HCT116 (cell line): ENCODE data around the gene CPNE5.

Experiments
- CEBPB ChIP-seq: IDR thresholded peaks from 2 replicates; pipeline ENCODE4 v1.6.1; 2012; ENCODE audit warnings: low read depth
- EZH2 ChIP-seq: fragments of 200-600 bp; sonication (generic); IDR thresholded peaks from 2 replicates; pipeline ENCODE4 v1.6.1; 2017; ENCODE audit warnings: antibody characterized with exemption, mixed run types
- EZH2phosphoT487 ChIP-seq: fragments of 200-600 bp; IDR thresholded peaks from 2 replicates; pipeline ENCODE4 v1.6.1; 2018; ENCODE audit warnings: antibody characterized with exemption, borderline replicate concordance
- FOSL1 ChIP-seq: IDR thresholded peaks from 2 replicates; pipeline ENCODE4 v1.6.1; 2012; ENCODE audit warnings: low read depth
- JUND ChIP-seq: IDR thresholded peaks from 2 replicates; pipeline ENCODE4 v1.6.1; 2012
- POLR2A ChIP-seq: IDR thresholded peaks from 2 replicates; pipeline ENCODE4 v1.7.0; 2011; ENCODE audit warnings: borderline replicate concordance; ENCODE audit not compliant: insufficient read depth, insufficient read length; ENCODE audit errors: extremely low read depth
- POLR2AphosphoS5 ChIP-seq: IDR thresholded peaks from 2 replicates; pipeline ENCODE4 v1.6.1; 2011; ENCODE audit warnings: mild to moderate bottlenecking, low read depth, low read length, moderate library complexity
- SP1 ChIP-seq: IDR thresholded peaks from 2 replicates; pipeline ENCODE4 v1.6.1; 2012; ENCODE audit warnings: low read depth
- TF ChIP-seq, protein P1 (sequence below): IDR thresholded peaks from 2 replicates; pipeline ENCODE4 v1.6.1; 2012; ENCODE audit warnings: low read depth
- TF ChIP-seq, protein P2 (sequence below): IDR thresholded peaks from 2 replicates; pipeline ENCODE4 v1.6.1; 2012
- TF ChIP-seq, protein P3 (sequence below), 3 experiments: fragments of 200-600 bp in 1 of 3; sonication (generic) in 1 of 3; IDR thresholded peaks in 2 of 3; conservative IDR thresholded peaks in 1 of 3; 2 replicates each; pipeline ENCODE4 v1.5.1; 2012 to 2017; ENCODE audit warnings: low read depth in 2 of 3, low read length in 2 of 3, antibody characterized with exemption in 1 of 3, borderline replicate concordance in 1 of 3, control low read depth in 1 of 3, mild to moderate bottlenecking in 1 of 3, mixed read lengths in 1 of 3, mixed run types in 1 of 3, moderate library complexity in 1 of 3; ENCODE audit not compliant: insufficient read depth in 1 of 3
- TF ChIP-seq, protein P4 (sequence below): IDR thresholded peaks from 2 replicates; pipeline ENCODE4 v1.6.1; 2011; ENCODE audit warnings: mild to moderate bottlenecking, low read length, moderate library complexity; ENCODE audit not compliant: insufficient replicate concordance; ENCODE audit errors: extremely low read depth

DNA sequence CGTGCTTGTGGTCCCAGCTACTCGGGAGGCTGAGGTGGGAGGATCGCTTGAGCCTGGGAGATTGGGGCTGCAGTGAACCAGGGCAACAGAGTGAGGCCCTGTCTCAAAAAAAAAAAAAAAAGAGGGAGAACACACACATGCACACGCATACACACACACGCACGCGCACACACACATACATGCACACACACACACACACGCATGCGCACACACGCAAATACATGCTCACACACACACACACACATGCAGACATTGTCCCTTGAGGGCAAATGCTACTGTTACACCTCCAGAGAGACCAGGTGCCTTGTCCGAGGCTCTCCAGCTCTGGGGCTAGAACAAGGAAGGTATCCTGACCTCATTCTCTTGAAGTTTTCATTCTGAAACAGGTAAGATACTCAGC is 77.1 kb downstream of the CPNE5 start:
- TF ChIP-seq, protein P1, sequence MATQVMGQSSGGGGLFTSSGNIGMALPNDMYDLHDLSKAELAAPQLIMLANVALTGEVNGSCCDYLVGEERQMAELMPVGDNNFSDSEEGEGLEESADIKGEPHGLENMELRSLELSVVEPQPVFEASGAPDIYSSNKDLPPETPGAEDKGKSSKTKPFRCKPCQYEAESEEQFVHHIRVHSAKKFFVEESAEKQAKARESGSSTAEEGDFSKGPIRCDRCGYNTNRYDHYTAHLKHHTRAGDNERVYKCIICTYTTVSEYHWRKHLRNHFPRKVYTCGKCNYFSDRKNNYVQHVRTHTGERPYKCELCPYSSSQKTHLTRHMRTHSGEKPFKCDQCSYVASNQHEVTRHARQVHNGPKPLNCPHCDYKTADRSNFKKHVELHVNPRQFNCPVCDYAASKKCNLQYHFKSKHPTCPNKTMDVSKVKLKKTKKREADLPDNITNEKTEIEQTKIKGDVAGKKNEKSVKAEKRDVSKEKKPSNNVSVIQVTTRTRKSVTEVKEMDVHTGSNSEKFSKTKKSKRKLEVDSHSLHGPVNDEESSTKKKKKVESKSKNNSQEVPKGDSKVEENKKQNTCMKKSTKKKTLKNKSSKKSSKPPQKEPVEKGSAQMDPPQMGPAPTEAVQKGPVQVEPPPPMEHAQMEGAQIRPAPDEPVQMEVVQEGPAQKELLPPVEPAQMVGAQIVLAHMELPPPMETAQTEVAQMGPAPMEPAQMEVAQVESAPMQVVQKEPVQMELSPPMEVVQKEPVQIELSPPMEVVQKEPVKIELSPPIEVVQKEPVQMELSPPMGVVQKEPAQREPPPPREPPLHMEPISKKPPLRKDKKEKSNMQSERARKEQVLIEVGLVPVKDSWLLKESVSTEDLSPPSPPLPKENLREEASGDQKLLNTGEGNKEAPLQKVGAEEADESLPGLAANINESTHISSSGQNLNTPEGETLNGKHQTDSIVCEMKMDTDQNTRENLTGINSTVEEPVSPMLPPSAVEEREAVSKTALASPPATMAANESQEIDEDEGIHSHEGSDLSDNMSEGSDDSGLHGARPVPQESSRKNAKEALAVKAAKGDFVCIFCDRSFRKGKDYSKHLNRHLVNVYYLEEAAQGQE, result no peak
- TF ChIP-seq, protein P2, sequence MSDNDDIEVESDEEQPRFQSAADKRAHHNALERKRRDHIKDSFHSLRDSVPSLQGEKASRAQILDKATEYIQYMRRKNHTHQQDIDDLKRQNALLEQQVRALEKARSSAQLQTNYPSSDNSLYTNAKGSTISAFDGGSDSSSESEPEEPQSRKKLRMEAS, result no peak
- TF ChIP-seq CEBPB (no peak), SP1 (no peak), POLR2AphosphoS5 (no peak), POLR2A (no peak), EZH2phosphoT487 (no peak), JUND (no peak), FOSL1 (no peak), EZH2 (no peak)
- TF ChIP-seq, protein P3, sequence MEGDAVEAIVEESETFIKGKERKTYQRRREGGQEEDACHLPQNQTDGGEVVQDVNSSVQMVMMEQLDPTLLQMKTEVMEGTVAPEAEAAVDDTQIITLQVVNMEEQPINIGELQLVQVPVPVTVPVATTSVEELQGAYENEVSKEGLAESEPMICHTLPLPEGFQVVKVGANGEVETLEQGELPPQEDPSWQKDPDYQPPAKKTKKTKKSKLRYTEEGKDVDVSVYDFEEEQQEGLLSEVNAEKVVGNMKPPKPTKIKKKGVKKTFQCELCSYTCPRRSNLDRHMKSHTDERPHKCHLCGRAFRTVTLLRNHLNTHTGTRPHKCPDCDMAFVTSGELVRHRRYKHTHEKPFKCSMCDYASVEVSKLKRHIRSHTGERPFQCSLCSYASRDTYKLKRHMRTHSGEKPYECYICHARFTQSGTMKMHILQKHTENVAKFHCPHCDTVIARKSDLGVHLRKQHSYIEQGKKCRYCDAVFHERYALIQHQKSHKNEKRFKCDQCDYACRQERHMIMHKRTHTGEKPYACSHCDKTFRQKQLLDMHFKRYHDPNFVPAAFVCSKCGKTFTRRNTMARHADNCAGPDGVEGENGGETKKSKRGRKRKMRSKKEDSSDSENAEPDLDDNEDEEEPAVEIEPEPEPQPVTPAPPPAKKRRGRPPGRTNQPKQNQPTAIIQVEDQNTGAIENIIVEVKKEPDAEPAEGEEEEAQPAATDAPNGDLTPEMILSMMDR (IDR thresholded peaks at IDR 0.05 in 2 of 3, conservative IDR thresholded peaks at IDR 0.05 in 1 of 3; ENCODE audit: borderline replicate concordance in 1 of 3, insufficient read depth in 1 of 3, low read depth in 2 of 3, low read length in 2 of 3), result no peak
- TF ChIP-seq, protein P4, sequence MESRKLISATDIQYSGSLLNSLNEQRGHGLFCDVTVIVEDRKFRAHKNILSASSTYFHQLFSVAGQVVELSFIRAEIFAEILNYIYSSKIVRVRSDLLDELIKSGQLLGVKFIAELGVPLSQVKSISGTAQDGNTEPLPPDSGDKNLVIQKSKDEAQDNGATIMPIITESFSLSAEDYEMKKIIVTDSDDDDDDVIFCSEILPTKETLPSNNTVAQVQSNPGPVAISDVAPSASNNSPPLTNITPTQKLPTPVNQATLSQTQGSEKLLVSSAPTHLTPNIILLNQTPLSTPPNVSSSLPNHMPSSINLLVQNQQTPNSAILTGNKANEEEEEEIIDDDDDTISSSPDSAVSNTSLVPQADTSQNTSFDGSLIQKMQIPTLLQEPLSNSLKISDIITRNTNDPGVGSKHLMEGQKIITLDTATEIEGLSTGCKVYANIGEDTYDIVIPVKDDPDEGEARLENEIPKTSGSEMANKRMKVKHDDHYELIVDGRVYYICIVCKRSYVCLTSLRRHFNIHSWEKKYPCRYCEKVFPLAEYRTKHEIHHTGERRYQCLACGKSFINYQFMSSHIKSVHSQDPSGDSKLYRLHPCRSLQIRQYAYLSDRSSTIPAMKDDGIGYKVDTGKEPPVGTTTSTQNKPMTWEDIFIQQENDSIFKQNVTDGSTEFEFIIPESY, result no peak
